OCI-M2 (cell line): ENCODE measurements around the gene IRF4.
"Not testable (repeated sequence)": the region's sequence is repeated elsewhere in the genome, so short reads cannot be mapped to it uniquely, and the experiment has no call there.

Experiments
- DNase-seq: peaks from one replicate; lab custom pipeline; 2025; ENCODE audit not compliant: unreplicated experiment; lab: John Stamatoyannopoulos, UW

The IRF4 gene

DNA sequence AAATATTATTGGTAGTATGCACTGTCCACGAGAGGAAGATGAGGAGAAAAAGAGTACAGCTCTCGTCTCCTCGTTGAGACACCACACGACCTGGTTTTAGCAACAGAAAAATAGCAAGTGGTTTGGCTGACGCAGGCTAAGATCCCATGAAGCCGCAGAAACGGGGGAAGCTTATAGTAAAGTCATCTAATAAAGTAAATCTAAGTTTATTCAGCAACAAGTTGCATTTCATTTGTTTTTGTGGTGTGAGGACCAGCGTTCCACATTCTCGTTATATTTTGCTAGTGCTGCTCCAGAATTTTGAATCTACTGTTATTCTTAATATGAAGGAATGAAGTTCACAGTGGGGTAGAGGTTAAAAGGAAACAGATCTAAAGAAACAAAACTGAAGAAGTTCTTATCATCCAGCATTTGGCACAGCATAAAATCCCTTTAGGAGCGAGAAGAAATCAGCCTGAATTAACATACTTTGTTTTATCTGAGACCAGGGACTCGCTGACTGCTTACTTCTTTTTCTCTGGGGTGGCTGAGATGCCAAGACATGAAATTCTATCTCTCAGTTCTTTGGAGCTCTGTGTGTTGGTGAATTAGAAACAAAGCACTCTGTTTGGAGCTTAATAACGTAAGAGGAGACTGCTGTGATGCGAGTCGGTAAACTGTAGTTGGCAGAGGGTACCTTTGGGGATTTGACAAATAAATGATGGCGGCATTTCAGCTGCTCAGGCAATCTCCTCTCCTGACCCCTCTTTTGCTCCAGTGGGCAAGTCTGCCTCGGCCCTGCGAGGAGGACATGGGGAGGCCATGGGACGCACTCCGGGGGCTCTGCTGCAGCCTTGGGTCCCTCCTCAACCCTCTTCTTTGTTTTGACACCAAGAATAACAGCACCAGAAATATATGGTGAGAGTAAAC is 24.9 kb upstream of the IRF4 start:
- no peak for DNase-seq

DNA sequence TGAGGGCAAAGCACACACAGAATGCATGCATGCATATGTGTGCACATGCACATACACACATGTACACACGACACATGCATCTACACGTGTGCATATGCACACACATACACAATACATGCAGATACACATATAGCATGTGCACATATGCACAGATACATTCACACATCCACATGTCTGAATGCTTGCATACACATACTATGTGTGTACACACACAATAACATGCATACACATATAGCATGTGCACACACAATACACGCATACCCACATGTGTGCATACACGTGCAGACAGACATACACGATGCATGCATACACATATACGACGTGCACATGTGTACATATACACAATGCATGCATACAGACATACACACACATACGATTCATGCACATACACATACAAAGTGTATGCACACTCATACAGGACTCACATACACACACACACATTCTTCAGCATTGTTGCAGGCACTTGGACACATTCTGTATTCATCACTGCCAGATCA is 24.2 kb upstream of the IRF4 start:
- DNase-seq: no peak

DNA sequence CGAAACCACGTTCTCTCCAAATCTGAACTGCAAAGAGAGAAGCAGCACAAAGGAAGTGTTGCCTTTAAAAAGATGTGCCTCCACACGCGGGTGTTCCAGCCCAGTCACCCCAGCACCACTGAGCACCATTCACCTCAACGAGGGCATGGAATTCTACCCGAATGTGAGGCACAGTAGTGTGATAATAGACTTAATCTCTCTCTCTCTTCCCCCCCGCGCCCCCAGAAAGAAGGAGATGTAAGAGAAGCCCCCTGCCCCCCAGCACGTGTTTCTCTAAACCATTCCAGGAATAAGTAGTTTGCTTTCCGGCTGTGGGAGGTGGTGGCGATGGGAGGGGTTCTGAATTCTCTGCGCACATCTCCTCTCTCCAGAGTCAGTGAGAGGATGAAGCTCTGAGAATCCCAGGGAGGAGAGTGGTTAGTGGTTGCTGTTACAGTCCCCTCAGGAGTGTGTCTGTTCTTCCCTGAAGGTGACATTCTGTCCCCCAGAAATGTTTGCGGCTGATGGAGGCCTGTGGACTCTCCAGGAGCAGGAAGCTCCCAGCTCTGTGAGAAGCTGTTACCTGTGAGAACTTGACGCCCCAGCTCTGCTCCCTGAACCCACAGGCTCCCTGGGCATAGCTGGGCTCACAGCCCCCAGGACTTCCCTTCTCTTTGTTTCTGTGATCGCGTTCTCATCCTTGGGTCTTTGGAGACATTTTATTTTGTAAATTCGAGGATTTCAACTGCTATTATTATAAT is 23.5 kb upstream of the IRF4 start:
- no peak for DNase-seq

DNA sequence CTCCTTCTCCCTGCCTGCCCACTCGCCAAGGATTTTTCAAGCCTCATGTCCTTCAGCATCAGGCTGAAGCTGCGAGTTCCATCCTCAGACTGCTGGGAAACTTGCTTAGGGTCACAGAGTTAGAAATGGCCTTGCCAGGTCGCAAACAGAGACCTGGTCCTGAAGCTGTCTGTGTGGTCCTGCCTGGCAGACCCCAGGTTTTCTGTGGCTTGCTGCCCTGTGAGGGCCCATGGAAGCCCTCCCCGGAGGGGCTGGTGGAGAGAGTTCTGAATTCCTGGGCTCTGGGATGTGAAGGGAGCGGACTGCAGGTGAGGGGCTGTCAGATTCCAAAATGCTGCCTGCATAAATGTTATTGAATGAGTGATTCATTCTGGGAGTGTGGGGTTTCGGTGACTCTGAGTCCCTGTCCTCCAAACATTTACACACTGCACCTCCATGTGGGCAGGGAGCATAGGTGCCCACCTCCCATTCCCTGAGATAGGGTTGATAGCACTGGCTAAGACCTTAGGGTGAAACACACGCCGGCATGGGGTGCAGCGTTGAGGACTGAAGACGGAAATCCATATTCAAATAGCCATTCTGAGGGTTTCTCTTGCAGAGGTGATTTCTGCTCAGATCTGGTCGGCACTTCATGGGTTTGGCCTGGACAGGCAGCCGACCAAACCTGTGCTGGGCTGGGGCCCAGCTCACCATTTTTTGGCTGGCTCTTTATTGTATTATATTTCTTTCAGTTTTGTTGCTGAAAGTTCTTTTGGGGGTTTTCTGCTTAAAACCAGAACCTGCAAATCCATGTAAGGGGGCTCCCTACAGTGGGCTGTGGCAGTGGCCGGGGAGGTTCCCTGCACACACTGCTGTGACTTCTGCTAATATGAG is 21.8 kb upstream of the IRF4 start:
- no peak for DNase-seq

DNA sequence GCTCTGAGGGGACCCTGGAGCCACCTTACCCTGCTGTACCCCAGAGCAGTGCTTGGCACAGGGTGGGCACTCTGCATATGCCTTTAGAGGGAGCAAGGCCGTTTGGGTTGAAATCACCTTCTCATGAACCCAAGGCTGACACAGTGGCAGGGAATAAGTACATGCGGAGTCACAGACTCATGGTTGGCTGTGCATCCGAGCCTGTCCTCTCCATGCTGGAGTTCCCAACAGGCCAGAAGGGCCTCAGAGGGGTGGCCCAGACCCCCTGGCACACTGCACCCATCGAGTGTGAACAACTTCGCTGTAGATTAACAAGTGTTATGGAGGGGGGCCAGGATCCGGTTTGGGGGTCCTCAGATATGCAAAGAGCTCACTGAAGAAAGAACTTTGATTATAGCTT is 21.0 kb upstream of the IRF4 start:
- DNase-seq: no peak

DNA sequence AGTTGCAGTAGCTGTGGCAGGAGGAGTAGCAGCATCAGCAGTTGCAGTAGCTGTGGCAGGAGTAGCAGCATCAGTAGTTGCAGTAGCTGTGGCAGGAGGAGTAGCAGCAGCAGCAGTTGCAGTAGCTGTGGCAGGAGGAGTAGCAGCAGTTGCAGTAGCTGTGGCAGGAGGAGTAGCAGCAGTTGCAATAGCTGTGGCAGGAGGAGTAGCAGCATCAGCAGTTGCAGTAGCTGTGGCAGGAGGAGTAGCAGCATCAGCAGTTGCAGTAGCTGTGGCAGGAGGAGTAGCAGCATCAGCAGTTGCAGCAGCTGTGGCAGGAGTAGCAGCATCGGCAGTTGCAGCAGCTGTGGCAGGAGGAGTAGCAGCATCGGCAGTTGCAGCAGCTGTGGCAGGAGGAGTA is 19.7 kb upstream of the IRF4 start:
- DNase-seq: not testable (repeated sequence)

DNA sequence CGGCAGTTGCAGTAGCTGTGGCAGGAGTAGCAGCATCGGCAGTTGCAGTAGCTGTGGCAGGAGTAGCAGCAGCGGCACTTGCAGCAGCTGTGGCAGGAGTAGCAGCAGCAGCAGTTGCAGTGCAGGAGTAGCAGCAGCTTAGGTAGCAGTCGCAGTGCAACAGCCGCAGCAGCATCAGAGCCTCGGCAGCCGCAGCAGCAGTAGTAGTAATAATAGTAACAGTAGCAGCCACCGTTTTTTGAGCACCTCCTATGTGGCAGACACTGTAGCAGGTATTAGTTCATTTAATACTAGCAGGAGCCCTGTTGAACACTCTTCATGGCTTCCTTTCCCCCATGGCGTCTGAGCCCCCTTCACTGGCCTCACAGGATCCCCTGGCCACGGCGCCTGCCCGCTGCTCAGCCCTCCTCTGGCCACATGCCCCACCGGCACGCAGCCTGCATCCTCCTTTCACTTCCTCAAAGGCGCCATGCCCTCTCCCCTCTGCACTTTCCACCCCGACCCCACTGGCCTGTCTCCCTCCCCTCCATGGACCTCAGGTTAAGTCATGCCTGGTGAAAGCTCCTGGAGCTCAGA is 19.1 kb upstream of the IRF4 start:
- DNase-seq: no peak

DNA sequence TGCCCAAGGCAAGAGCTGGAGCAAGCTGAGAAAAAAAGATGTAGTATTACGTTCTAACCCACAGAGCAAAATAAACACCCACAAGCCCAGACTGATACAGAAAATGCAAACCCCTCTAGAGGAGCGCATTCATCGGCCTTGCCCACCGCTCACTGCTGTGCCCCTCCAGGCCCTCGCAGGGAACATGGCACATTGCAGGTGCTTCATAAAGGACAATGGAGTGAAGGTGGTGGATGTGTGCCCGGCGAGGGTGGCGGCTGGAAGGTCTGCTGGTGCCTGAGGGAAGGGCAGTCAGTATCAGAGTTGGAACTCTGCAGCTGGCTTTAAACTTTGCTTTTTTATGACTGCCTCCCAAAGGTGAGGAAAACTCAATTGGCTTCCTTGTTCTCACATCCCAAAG is 18.5 kb upstream of the IRF4 start:
- no peak for DNase-seq

DNA sequence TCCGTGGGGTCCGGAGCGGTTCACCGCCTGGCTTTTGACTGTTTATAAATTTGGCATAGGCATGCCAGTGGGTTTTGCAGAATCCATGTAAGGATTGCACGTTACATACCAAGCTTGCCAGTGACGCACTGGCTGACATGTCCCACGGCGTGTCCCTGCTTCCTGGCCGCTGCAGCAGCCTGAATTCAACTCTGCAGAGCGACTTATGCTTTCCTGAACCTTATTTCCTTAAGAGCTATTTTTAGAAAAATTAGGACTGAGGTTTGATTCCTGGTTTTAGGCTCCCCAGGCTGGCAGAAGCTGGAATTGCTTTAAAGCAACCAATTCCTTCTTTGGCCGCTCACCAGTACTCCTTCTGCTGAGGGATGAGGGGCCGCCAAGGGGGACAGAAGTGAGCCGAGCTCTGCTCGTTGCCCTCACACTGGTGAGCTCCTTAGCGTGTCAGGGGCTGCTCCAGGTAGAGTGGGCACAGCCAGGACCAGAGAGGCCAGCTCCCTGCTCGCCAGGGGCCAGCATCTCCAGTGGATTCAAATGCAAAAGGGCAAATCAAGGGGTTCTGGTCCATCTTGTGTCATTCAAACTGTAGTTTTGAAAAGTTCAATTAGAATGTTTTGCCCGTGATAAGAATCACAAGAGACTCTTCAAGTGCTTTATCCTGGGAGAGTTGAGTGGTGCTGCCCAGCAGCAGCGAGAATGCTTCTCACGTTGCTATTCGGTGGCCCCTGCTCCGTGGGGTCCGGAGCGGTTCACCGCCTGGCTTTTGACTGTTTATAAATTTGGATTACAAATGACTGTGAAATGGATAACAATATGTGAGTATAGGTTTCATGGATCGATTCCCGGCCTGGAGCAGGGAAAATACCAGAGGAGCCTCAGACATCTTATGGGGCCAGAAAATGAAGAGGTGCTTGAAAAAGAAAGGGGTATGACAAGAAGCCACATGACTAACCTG is 17.5 kb upstream of the IRF4 start:
- no peak for DNase-seq

DNA sequence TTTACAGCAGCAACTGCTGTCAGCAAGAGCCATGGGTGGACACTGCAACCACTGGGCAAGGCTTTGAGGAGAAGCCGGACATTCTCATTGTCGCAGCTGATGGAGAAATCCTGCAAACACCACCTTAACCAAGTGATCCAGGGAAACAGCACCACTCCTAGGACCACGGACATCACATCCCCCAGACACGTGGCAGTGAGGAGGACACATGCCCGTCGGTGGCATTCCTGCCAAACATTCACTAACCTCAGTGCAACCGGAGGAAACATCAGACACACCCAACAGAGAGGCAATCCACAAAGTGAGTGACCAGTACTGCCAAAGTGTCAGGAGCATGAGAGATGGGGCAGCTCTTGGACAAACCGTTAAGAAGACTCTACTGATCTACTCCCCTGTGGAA is 16.6 kb upstream of the IRF4 start:
- DNase-seq: no peak

DNA sequence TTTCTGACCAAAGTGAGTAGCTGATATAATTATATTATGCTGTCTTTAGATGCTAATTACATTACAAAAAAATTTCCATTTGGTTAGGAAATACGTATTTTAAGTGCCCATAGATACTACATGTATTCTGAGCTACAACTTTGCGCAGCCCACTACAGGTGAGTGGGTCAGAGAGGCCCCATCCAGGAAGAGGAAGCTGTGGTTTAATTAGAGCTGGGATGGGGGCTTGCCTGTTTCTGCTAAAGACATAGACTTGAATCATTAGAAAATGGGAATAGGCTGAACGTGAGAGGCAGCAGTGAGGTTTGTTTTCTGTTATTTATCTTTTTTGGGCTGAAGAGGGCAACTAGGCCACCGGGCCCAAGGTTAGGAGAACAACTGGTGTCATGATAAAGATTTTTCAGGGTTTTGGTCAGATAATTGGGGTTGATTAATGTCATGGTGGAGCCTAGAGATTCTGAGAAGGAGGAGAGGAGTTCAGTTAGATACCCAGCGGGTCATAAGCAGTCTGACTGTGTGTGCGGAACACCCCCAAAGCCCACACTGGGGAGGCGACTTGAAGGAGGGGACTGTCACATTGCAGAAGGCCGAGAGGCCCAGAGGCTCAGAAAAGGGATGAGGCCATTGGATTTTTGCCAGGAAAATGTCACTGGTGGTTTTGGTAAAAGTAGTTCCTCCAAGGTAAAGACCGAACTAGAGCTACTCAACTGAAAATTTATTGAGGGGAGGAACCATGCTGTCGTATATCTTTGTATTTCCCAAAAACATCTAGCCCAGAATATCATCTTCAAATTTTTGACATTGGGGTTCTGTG is 14.5 kb upstream of the IRF4 start:
- DNase-seq: no peak

DNA sequence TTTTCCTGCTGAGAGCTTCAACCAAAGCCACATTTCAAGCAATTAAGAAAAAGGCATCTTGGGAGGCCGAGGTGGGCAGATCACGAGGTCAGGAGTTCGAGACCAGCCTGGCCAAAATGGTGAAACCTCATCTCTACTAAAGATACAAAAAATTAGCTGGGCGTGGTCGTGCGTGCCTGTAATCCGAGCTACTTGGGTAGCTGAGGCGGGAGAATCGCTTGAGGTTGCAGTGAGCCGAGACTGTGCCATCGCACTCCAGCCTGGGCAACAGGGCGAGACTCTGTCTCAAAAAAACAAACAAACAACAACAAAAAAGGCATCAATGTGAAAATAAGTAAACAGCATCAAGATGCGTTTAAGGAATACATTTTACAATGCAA is 13.9 kb upstream of the IRF4 start:
- DNase-seq: not testable (repeated sequence)

DNA sequence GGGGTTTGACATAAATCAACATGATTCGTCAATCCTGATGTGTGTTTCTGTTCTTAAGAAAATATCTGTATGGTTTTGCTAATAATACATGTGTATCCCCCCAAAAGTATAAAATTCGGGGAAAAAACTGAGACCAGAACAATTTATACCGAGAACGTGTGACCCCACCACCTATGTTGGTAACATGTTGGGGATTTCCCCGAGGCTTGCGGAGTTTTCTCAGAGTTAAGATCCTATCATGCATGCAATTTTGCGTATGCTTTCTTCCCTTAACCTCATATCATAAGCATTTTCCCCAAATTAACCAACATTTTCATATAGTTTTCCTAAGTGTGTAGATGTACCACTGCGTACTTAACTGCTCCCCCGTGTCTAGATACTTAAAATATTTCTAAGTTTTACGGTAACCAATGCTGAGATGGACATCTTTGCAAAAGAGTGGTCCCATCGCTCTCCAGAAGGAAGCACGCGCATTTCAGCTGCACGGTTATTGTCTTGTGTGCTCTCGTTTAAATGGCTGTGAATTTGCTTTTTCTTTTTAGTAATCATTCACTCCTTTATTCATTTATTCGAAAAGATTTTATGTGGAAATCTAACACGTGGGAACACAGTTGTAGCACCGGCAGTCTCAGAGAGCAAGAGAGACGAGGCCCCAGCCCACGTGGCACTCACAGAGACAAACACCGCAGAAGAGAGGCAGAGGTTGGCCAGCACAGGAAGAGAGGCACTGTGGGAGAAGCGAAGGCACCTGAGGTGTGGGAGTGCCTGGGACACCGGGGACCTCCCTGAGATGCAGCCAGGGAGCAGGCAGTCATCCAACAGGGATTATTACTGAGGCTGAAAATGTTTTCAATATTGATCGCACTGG is 13.2 kb upstream of the IRF4 start:
- DNase-seq: no peak

DNA sequence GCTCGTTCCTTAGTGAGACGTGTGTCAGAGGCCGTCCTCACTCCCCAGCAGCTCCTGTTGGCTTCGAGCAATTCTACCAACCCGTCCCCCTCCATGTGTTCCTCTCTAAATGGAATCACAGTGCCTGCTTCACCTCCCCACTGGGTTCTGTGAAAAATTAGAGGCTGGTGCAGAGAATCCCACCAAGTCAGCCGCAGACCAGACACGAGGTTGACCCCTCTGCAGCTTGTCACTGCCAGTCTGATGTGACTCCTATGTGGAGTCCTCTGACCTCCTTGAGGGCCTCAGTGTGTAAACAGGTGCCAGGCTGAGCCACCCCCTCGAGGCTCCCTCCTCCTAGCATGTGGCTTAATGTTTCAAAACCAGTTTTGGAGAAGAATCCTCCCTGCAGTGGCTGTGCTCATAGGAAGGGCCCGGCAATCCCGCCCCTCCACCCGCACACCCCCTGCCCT is 12.6 kb upstream of the IRF4 start:
- no peak for DNase-seq

DNA sequence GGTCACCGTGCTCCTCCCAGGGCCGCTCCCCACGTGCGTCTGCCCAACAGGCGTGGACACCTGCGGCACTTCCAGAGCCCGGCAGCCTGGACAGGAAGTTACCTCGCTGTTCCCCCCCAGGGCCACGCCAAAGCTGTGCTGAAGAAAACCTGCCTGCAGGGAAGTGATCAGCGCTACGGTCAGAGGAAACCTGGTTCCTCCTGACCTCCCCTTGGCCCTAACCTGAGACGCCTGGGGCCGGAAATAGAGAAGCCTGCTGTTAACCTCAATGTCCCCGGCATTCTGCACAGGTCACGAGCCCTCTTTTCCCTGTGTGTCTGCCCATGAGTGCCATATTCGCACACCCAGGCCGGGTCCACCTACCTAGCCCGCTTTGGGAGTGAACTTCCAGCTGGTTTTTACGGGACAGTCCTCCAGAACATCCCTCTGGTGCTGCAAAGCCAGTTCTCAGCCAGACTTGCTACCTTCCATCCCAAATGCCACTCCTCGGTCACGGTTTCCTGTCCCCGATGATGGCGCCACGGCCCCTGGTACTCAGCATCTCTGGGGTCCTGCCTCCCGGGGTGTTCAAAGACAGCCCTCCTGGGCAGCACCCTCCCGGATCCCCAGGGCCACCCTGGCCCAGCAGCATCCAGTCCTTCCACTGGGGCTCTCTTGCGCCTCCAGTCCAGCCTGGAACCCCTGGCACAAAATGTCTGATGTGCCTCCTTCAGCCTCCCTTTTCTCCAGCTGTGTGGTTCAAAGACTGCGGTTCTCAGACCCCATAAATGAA is 12.0 kb upstream of the IRF4 start:
- no peak for DNase-seq

DNA sequence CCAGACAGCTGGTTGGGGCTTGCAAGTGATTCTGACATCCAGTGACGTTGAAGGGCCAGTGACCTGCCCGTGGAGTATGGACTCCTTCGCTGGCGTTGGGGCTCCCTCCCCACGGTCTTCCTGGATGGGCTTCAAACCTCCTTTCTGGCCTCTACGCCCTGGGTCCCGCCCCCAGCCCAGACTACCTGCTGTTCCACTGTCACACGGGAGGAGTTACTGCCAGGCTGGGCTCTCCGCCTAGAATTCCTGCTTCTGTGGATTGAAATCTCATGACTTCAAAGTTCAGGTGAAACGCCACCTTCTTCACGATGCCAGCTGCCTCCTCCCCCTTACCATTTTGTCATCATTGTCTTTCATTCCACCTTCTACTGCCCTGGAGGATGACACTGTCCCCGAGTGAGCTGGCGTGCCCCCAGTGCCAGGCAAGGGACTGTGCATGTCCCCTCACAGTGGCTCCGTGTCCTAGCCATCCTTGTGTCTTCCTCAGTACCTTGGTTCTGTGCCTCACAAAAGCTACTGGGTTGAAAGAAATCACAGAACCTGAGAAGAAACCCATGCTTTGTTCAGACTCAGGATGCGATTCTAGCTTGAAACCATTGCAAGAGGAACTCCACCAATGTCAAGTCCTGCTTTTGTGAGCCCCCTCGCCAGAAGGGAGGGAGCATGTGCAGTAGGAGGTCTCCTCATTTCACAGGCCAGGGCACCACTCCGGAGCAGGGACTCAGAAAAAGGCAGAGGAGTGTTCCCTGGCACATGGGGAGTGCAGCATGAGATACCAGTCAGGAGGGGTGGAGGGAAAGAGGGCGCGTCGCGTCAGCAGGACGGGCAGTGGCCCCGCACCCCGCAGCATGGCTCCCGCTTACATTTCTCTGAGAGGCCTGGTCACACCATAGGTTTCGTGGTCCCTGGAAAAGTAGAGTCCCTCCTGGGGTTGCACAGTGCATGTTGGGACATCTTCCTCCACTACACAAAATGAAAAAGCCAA is 11.0 kb upstream of the IRF4 start:
- no peak for DNase-seq
